Activated T-cell treated with anti-CD3 and anti-CD28 coated beads for 48 hours (primary cell): ENCODE data around the gene F10.

Experiments used
- DNase-seq: peaks from one replicate; pipeline ENCODE4 v3.0.0-alpha.2; 2020; ENCODE audit warnings: low read depth

Gene F10

DNA sequence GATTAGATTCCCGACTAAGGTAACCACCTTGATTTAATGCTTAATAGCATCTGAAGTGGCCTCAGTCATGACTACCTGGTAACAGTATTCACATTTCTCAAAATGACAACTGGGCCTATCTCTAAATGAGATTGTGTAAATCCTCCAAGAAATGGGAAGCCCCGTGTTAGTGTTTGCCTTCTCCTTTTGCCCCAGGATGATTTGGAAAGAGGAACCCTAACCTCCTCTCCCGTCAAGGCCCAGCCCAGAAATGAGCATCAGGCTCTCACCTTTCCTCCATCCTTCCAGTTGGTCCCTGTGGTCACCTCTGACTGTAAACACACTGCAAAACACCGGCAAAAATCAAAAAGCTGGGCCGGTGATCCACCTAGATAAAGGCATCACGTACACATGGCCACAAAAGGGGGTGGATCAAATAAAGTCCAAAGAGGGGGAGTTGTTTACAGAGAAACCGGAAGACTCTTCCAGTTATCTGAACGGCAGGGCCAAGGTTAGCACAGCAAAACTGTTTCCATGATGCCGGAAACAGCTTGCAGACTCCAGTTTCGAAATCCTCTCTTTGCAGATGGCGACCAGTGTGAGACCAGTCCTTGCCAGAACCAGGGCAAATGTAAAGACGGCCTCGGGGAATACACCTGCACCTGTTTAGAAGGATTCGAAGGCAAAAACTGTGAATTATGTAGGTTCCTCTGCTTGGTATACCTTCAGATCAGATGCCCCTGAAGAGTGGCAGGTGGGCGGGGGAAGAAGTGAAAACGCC, 16.4 kb downstream of the F10 start:
- DNase-seq: no peak

DNA sequence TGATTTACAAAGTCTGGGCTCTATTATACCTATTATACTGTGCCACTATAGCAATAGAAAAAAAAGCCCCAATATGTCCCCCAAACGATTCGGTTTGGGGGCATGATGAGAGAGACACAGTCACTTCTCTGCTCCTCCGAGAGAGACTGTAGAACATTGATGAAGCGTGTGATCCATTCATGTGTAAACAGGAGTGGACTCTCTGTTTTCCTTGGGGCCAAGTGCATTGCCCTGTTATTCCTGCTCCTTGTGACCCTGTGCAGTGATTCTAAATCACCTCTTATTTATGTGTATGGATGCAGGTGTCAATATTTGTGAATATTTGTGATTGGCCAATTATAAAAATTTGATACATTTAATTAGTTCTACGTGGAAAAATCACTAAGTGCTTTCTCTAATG, 17.0 kb downstream of the F10 start:
- DNase-seq: no peak

DNA sequence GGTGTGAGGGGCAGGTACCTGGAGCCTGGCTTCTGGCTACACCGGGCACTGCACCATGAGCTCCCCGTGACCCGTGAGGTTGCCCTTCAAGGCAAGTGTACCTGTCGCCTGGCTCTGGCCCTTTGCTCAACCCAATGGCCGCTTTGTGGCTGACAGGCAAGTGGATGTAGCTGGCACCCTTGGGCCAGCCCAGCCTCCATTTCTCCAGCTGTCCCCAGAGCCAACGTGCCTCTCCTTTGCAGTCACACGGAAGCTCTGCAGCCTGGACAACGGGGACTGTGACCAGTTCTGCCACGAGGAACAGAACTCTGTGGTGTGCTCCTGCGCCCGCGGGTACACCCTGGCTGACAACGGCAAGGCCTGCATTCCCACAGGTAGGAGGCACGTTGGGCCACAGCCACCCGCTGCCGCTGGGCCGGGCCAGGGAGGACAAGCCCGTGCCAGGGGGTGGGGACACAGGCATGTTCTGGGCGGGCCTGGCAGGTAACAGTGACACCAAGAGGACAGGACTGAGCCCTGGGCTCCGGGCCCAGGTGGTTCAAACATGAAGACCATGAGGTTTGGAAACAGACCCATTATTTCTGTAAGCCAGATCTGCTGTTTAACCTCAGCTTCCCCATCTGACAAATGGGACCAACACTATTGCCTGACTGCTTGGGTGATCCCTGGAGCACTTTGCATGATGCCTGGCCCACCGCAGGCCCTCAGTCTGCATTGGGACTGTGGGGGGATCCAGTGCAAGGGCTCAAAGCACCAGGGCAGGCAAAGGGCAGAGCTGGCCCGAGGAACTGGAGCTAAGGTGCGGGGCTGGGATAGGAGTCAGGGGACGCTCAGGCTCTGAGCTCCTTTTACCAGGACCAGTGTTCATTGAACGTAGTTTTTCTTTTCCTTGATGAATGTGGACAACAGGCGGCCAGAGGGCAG, 18.3 kb downstream of the F10 start:
- DNase-seq: no peak

DNA sequence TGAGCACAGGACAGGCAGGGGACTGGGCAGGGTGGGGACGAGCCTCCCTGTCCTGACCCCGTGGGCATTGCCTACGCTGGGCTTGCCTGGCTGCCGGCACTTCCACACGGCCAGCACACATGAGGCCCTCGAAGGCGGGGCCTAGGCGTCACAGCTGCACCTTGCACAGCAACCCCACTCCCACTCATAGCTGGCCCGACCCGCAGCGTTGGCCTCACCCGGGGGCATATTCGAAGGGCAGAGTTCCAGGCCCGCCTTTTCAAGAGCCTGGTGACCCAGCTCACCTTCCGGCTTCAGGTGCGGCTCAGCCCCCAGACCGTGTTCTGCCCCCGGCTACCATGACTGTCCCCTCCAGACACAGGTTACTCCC, 19.0 kb downstream of the F10 start:
- no peak for DNase-seq

DNA sequence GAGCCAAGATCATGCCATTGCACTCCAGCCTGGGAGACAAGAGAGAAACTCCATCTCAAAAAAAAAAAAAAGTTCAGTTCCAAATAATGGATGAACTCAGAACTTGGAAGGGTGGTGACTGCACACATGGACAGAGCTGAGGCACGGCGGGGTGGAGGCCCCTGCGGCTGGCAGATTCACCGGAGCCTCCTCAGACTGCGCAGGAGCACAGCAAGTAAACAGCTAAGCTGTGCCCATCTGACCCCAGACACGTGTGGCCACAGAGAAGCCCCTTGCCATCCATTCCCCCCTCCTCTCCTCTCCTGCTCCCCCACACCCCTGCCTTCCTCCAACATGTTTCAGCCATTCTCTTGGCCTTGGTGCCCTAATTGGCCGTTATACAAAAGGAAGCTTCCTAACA, 20.3 kb downstream of the F10 start:
- DNase-seq: no peak

DNA sequence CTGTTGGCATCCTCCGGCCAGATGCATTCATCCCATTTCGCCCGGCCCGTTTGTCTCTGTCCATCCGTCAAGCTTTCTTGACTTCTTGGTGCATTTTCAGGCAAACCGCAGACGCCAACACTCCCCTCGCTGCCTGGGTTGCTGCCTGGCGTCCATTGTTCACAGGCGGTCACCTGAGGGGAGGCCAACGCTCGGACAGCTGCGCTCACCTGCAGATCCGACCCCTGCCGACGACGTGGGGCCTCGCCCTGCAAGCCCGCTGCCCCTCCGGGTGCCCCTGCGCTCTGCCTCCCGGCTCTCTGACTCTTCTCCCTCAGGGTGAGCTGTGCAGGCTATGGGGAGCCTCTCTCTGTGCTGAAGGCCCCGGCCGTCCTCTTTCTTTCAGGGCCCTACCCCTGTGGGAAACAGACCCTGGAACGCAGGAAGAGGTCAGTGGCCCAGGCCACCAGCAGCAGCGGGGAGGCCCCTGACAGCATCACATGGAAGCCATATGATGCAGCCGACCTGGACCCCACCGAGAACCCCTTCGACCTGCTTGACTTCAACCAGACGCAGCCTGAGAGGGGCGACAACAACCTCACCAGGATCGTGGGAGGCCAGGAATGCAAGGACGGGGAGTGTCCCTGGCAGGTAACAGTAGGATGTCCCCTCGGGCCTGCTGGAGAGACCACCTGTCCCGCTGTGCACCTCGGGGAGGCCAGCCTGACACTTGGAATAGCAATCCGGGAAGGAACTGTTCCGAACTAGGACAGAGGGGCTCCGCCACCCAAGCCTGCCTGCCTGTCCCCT, 21.1 kb downstream of the F10 start:
- DNase-seq: no peak

DNA sequence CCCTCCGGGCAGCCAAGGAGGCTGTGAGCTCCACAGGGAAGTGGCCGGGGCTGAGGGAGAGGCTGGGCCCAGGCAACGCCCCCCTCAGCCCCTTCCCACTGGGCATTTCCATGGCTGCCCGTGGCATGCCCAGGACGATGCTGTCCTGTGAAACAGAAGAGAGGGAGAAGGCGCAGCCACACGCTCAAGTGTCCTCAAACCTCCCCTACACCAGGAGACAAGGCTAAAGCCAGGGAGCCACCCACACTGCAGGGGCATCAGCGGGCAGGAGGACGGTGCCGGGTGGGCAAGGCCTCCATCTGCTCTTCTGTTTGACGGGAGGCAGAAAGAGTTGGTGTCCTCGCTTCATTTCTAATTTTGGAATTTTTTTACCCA, 21.6 kb downstream of the F10 start:
- DNase-seq: no peak

DNA sequence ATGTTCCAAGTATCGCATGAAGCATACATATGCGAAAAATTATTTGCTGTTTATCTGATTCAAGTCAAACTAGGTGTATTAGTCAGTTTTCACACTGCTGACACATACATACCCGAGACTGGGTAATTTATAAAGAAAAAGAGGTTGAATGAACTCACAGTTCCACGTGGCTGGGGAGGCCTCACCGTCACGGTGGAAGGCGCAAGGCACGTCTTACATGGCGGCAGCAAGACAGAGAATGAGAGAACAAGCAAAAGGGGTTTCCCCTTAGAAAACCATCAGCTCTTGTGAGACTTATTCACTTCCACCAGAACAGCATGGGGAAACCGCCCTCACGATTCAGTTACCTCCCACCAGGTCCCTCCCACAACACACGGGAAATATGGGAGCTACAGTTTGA, 22.9 kb downstream of the F10 start:
- DNase-seq: peak; percentile 61

DNA sequence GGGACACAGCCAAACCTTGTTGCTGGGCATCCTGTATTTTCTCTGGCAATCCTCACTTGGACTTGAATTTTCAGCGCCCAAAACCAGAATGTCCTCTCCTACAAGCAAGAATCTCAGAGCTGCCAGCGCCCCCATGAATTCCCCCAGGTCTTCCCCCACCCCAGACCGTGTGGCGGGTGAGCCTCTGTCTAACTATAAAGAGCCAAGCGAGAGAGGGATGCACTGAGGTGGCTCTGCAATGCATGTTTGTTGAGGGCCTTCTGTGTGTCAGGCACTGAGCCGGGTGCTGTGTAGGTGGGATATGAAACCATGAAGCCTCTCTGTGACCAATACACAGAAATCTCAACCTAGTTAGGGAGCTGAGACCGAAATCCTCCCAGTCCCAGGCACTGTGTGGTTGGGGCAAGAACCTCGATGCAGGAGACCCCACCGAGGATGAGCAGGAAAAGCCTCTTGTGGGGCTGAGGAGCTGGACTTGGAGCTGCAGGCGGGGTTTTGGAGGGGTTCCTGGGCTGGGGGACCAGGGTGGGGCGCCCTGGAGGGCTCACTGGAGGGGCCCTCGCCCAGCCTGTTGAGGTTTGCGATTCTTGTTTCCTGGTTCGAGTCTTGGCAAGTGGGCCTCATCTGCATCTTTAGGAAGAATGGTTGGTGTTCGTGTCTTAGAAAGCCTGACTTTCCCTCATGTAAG, 23.5 kb downstream of the F10 start:
- no peak for DNase-seq

DNA sequence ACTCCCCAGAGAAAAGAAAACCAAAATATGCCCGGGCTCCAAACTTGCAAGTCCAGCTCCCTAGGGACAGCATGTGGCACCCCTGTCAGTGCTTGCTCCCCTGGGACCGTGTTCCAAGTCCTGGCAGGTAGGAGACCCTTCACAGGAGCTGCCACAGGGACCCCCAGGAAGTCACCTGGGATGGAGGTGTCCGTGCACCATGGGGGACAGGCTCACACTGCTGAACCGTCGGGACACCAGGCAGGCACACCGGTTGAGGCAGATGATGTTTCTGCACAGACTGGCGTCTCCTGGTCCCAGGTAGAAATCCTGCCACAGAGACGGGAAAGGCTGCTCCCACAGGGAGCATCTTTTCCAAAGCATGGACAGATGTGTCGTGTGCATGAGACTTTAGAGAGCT, 24.2 kb downstream of the F10 start:
- DNase-seq: no peak

DNA sequence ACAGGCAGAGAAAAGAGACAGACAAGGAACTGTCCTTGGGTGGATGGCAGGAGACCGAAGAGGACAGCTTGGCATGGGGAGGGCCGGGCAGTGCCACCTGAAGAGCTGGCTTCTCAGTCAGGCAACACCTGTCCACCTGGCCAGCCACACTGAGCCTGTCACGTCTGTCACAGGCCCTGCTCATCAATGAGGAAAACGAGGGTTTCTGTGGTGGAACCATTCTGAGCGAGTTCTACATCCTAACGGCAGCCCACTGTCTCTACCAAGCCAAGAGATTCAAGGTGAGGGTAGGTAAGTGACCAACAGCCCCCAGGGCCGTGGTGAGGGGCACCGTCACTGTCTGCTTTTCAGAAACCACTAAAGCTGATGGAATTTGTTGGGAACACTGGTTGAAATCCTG, 24.6 kb downstream of the F10 start:
- no peak for DNase-seq

DNA sequence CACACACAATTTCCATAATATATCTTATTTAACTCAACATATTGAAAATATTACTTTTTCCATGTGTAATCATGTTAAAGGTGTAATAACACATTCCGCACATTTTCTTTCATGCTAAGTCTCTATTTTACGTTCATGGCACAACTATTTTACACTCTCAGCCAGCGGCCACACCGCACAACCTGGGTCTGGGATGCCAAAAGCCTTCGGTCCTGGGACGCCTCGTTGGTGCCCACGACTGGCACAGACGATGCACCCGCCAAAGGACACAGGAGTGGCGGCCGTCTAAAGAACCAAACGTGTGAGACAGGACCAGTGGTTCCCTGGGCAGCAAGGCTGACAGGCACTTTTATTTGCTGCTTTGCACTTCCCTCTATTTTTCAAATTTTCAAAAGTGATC, 25.8 kb downstream of the F10 start:
- DNase-seq: no peak

DNA sequence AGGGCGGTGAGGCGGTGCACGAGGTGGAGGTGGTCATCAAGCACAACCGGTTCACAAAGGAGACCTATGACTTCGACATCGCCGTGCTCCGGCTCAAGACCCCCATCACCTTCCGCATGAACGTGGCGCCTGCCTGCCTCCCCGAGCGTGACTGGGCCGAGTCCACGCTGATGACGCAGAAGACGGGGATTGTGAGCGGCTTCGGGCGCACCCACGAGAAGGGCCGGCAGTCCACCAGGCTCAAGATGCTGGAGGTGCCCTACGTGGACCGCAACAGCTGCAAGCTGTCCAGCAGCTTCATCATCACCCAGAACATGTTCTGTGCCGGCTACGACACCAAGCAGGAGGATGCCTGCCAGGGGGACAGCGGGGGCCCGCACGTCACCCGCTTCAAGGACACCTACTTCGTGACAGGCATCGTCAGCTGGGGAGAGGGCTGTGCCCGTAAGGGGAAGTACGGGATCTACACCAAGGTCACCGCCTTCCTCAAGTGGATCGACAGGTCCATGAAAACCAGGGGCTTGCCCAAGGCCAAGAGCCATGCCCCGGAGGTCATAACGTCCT, 26.4 kb downstream of the F10 start:
- no peak for DNase-seq

DNA sequence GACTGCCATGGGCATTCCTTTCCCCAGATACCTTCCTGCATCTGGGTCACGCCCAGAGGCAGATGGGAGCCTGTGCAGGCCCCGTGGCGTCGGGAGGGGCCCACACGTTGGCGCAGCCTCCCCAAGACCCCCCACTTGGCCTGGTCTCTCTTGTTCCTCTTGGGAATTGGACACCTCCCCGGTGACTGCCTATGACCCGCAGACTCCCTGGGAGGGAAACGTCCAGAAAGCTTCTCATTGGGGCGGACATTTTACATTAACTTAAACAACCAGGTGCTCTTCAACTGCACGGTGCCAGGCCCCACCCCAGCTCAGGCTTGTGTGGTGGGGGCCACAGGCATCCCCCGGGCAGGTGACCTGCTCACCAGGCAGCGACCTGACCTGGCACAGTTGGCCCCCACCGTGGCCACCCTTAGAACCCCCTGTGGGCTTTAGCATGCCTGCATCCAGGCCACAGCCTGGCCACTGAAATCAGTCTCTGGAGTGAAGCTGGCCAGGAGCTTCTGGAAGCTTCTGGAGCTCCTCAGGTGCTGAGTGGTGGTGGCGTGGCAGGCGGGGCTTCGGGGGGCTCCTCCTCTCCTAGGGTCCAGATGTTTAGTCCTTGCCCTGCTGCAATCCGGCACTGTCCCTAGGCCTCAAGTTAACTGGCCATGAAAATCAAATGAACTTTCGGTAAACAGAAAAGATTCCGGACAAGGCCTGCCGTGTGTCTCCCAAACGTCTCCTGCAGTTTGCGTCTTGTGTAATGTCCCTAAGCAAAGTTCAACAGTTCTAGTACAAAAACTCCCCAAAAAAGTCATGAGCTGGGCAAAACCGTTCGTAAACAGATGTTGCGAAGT, 27.3 kb downstream of the F10 start:
- no peak for DNase-seq

DNA sequence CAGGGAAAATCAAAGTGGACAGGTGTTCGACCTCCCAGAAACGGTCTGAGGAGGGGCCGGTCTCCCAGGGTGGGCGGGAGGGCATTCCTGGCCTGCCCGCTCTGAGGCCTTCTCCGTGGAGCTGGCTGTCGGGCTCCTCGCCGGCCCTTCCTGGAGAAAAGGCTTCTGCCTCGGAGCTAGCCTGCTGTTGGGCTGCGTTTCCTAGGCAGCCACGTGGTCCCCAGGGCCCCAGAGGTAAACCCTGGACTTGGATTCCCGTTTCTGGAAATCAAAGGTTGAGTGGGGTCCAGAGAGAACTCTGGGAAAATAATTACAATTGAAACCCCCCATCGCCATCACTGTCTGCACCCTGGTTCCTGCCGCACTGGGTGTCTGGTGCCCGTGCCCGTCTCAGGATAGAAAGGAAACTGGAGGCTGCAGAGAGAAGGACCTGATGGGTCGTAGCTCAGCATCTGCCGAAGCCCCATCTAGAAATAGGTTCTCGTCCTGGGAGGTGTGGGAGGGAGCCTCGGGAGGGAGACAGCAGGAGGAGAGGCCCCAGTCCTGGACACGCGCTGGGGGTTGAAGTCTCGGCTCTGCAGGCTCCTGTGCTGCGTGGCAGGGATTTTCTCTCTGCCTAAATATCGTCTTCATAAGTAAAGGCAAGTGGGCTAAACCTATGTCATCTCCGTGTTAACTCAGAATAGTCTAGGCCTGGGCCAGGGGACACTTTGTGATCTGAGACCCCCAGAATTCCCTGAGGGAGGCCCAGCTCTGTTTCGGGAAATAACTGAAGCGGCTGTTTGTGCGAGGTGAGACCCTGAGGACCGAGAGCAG, 28.2 kb downstream of the F10 start:
- no peak for DNase-seq

DNA sequence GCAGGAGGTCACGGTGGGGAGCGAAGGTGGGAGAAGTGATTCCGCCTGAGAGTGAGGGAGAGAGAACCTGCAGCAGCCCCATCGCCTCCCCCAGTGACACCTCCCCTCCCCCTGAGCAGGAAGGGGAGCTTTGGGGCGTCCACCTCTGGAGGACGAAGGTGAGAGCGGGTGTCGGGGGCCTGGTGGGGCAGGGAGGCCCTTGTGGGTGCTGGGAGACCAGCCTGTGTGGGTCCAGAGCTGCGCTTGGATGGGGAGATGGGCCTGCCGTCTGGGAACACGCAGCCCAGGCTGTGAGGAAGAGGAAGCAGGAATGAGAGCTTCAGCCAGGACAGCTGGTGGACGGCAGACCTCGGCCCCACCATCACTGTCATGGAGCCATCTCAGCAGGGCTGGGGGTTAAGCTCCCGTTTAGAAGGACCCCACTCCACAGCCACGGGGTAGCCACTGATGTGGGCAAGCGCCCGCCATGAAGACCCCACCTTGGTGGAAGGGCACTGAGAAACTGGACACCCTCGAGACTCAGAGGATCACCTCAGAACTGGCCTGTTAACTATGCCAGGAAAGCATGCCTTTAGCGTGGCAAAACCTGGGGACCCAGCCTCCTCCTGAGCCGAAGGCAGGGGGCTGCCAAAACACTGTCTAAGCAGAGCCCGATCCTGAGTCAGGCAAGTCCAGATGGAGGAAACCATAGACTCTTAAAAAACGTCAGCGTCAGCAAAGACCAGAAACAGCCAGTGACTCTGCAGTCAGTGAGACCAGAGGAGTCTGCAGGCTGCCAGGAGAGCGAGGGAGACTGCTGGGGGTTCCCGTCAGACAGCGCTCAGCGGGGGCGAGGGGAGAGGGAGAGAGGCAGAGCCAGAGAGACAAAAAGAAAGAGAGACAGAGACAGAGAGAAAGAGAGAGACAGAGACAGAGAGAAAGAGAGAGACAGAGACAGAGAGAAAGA, 29.4 kb downstream of the F10 start:
- no peak for DNase-seq

DNA sequence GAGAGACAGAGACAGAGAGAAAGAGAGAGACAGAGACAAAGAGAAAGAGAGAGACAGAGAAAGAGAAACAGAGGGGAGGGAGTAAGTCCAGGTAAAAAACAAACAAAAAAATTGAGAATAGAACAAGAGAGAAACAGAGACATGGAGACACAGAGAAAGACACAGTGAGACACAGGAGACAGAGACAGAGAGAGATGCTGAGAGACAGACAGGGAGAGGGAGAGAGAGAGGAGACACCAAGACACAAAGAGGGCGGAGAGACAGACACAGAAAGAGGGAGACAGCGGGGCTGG, 30.0 kb downstream of the F10 start:
- DNase-seq: no peak

DNA sequence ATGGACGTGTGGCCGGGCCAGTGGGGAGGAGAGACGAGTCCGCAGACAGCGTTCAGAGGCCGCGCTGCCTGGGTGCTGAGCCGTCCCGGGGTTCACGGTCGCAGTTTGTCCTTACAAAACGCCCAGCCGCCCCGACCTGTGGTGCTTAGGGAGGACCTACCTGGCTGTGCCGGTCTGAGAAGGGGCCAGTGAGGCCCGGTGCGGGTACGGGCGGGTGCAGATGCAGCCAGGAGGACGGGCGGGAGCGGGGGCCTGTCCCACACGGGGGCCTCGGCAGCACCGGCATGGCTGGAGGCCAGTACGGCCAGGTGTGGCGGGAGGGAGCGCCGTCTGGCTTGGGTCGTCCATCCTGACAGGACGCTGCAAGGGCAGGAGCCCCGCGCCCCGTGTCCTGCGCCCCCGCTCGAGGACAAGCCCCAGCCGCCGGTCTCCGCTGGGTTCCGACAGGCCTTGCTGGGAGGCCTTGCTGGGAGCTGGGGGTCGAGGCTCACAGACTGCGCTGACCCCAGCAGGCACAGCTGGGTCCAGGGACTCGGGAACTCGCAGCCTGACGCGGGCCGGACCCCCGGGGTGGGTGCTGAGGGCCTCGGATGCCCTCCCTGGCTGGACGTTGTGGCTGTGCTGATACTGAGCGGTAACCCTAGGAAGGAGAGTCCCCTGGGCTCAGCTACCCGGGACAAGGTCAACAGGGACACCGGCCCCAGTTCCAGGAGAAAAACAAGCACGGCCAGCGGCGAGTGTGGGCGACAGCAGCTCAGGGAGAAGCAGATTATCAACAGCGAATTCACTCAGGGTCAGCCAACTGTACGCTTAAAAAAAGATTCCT, 30.6 kb downstream of the F10 start:
- no peak for DNase-seq
